H1 (cell line): ENCODE measurements around the gene IREB2. TPM values are rescaled to one million over a fixed set of nuclear protein-coding genes. Genes with fewer than 3 reads are reported as not detected.

Source experiments
- CTCF ChIA-PET: fragments of 300-600 bp; sonication (Branson Sonifier 250); formaldehyde crosslinking; loops from one replicate; lab custom pipeline; 2021; ENCODE audit not compliant: partially characterized antibody; lab: Charles Lee
- POLR2A ChIA-PET: fragments of 300-600 bp; sonication (Branson Sonifier 250); formaldehyde crosslinking; loops from one replicate; lab custom pipeline; 2021; ENCODE audit warnings: inconsistent platforms; ENCODE audit not compliant: partially characterized antibody; lab: Charles Lee
- DNase-seq, 2 experiments: peaks; one replicate each; pipeline versions ENCODE4 v3.0.0 to v3.0.0-alpha.2; 2010 to 2022; ENCODE audit warnings: low spot score in 2 of 2, low read depth in 1 of 2, mixed read lengths in 1 of 2
- FAIRE-seq: peaks from 2 replicates; lab custom pipeline; 2011; peaks lifted over from hg19 to GRCh38; lab: Jason Lieb, UNC
- H2AFZ ChIP-seq: 2 replicates; pipeline ENCODE4 v1.8.1; 2012; ENCODE audit warnings: low read length, inconsistent platforms
- H2AK5ac ChIP-seq: 2 replicates; pipeline ENCODE4 v1.6.1; 2013; ENCODE audit warnings: low read depth, low read length
- H2BK120ac ChIP-seq: replicated peaks from 2 replicates; pipeline ENCODE3; 2013; ENCODE audit warnings: low read depth, low read length, inconsistent platforms
- H2BK12ac ChIP-seq: 2 replicates; pipeline ENCODE4 v1.6.1; 2013; ENCODE audit warnings: low read depth, low read length
- H2BK15ac ChIP-seq: 2 replicates; pipeline ENCODE4 v1.6.1; 2013; ENCODE audit warnings: low read length
- H2BK20ac ChIP-seq: 2 replicates; pipeline ENCODE4 v1.6.1; 2013; ENCODE audit warnings: low read length
- H2BK5ac ChIP-seq: 2 replicates; pipeline ENCODE4 v1.6.1; 2013; ENCODE audit warnings: low read depth, low read length
- H3K14ac ChIP-seq: 2 replicates; pipeline ENCODE4 v1.6.1; 2013; ENCODE audit warnings: inconsistent platforms; ENCODE audit not compliant: insufficient read length
- H3K18ac ChIP-seq: 2 replicates; pipeline ENCODE4 v1.6.1; 2013; ENCODE audit warnings: low read length; ENCODE audit errors: extremely low read depth
- H3K23ac ChIP-seq: 2 replicates; pipeline ENCODE4 v1.6.1; 2013; ENCODE audit warnings: inconsistent platforms; ENCODE audit not compliant: insufficient read length
- H3K23me2 ChIP-seq: 2 replicates; pipeline ENCODE4 v1.6.1; 2013; ENCODE audit warnings: low read depth, low read length
- H3K27ac ChIP-seq: 2 replicates; pipeline ENCODE4 v1.6.1; 2011; ENCODE audit warnings: low read depth, low read length, inconsistent platforms
- H3K27me3 ChIP-seq, 4 experiments: replicated peaks in 1 of 4; 1 replicate in 1 of 4; 2 replicates in 3 of 4; pipeline versions ENCODE4 v1.6.1 to v1.8.1; 2011 to 2013; ENCODE audit warnings: low read length in 3 of 4, mild to moderate bottlenecking in 3 of 4, inconsistent platforms in 2 of 4, mixed read lengths in 2 of 4, moderate library complexity in 1 of 4; ENCODE audit not compliant: control insufficient read depth in 3 of 4, insufficient read depth in 3 of 4; ENCODE audit errors: extremely low read depth in 1 of 4
- H3K36me3 ChIP-seq, 4 experiments: 2 replicates each; pipeline versions ENCODE4 v1.6.1 to v1.8.1; 2011 to 2013; ENCODE audit warnings: mild to moderate bottlenecking in 4 of 4, low read length in 3 of 4, moderate library complexity in 2 of 4, control low read depth in 1 of 4, inconsistent platforms in 1 of 4; ENCODE audit not compliant: insufficient read depth in 4 of 4, control insufficient read depth in 2 of 4
- H3K4ac ChIP-seq: replicated peaks from 2 replicates; pipeline ENCODE3; 2013; ENCODE audit warnings: low read length, low read depth, mixed read lengths, inconsistent platforms; ENCODE audit not compliant: insufficient read length
- H3K4me1 ChIP-seq, 4 experiments: replicated peaks in 1 of 4; 1 replicate in 1 of 4; 2 replicates in 3 of 4; pipeline versions ENCODE4 v1.6.1 to v1.8.1; 2011 to 2013; ENCODE audit warnings: low read length in 3 of 4, inconsistent platforms in 2 of 4, mixed read lengths in 1 of 4; ENCODE audit not compliant: insufficient read depth in 4 of 4, control insufficient read depth in 3 of 4
- H3K4me2 ChIP-seq, 2 experiments: 2 replicates each; pipeline versions ENCODE4 v1.6.1 to v1.8.1; 2011 to 2013; ENCODE audit warnings: low read depth in 2 of 2, low read length in 2 of 2, control low read depth in 1 of 2, inconsistent platforms in 1 of 2, mild to moderate bottlenecking in 1 of 2; ENCODE audit not compliant: insufficient read depth in 1 of 2
- H3K4me3 ChIP-seq, 4 experiments: fragments of 200-600, 300-600 bp in 1 of 4; sonication (generic), shearing (Covaris generic), sonication (Bioruptor Twin) in 1 of 4; 2 replicates each; pipeline versions ENCODE4 v1.5.1 to v1.8.1; 2011 to 2016; ENCODE audit warnings: low read length in 4 of 4, low read depth in 3 of 4, control low read depth in 2 of 4, inconsistent platforms in 2 of 4, mild to moderate bottlenecking in 2 of 4, mixed read lengths in 1 of 4, moderate library complexity in 1 of 4; ENCODE audit not compliant: insufficient read depth in 2 of 4; ENCODE audit errors: extremely low read depth in 1 of 4
- H3K56ac ChIP-seq: replicated peaks from 2 replicates; pipeline ENCODE3; 2013; ENCODE audit warnings: low read depth, mild to moderate bottlenecking, mixed read lengths, low read length, inconsistent platforms; ENCODE audit not compliant: insufficient read length
- H3K79me1 ChIP-seq: 2 replicates; pipeline ENCODE4 v1.6.1; 2013; ENCODE audit warnings: low read depth, low read length, control low read depth
- H3K79me2 ChIP-seq, 2 experiments: 2 replicates each; pipeline versions ENCODE4 v1.6.1 to v1.8.1; 2012 to 2013; ENCODE audit warnings: low read length in 2 of 2, mild to moderate bottlenecking in 2 of 2, inconsistent platforms in 1 of 2; ENCODE audit not compliant: insufficient read depth in 2 of 2, control insufficient read depth in 1 of 2
- H3K9ac ChIP-seq, 4 experiments: replicated peaks in 1 of 4; 1 replicate in 1 of 4; 2 replicates in 3 of 4; pipeline versions ENCODE4 v1.6.1 to v1.8.1; 2011 to 2013; ENCODE audit warnings: low read depth in 3 of 4, low read length in 3 of 4, control low read depth in 2 of 4, mild to moderate bottlenecking in 2 of 4, moderate library complexity in 2 of 4, inconsistent platforms in 1 of 4; ENCODE audit errors: extremely low read depth in 1 of 4
- H3K9me3 ChIP-seq, 2 experiments: 2 replicates each; pipeline versions ENCODE4 v1.6.1 to v1.8.1; 2012 to 2013; ENCODE audit warnings: mild to moderate bottlenecking in 2 of 2, moderate library complexity in 2 of 2, control low read depth in 1 of 2, inconsistent platforms in 1 of 2, low read depth in 1 of 2, low read length in 1 of 2, mixed read lengths in 1 of 2; ENCODE audit not compliant: insufficient read depth in 2 of 2
- H4K20me1 ChIP-seq, 2 experiments: replicated peaks in 1 of 2; 2 replicates each; pipeline versions ENCODE3 to v1.8.1; 2011 to 2013; ENCODE audit warnings: inconsistent platforms in 2 of 2, low read length in 2 of 2, mild to moderate bottlenecking in 1 of 2; ENCODE audit not compliant: insufficient read depth in 2 of 2, control insufficient read depth in 1 of 2
- H4K5ac ChIP-seq: 2 replicates; pipeline ENCODE4 v1.6.1; 2013; ENCODE audit warnings: low read length, low read depth, mixed read lengths, inconsistent platforms; ENCODE audit not compliant: insufficient read length
- H4K8ac ChIP-seq: 2 replicates; pipeline ENCODE4 v1.8.0; 2013; ENCODE audit warnings: mild to moderate bottlenecking, moderate library complexity, low read length, inconsistent platforms; ENCODE audit not compliant: insufficient read depth; ENCODE audit errors: extremely low read depth
- H4K91ac ChIP-seq: replicated peaks from 2 replicates; pipeline ENCODE3; 2013; ENCODE audit warnings: low read length, mixed read lengths, inconsistent platforms; ENCODE audit not compliant: insufficient read length
- ATF3 ChIP-seq: IDR thresholded peaks from 2 replicates; pipeline ENCODE4 v1.6.1; 2011; ENCODE audit warnings: low read depth, mild to moderate bottlenecking, low read length; ENCODE audit not compliant: insufficient read depth
- KDM1A ChIP-seq: fragments of 200-600, 300-600 bp; sonication (generic); IDR thresholded peaks from 2 replicates; pipeline ENCODE4 v1.7.1; 2016; ENCODE audit warnings: mild to moderate bottlenecking, low read length, borderline replicate concordance
- MAX ChIP-seq: IDR thresholded peaks from 2 replicates; pipeline ENCODE4 v1.6.1; 2012; ENCODE audit warnings: inconsistent platforms
- POLR2AphosphoS5 ChIP-seq: IDR thresholded peaks from 2 replicates; pipeline ENCODE4 v1.6.1; 2011; ENCODE audit warnings: low read depth, low read length
- SIRT6 ChIP-seq: IDR thresholded peaks from one replicate; pipeline ENCODE4 v1.7.1; 2012; ENCODE audit warnings: low read length, inconsistent platforms
- SIX5 ChIP-seq: IDR thresholded peaks from 2 replicates; pipeline ENCODE4 v1.6.1; 2011; ENCODE audit warnings: mild to moderate bottlenecking, low read depth, low read length
- TBP ChIP-seq: IDR thresholded peaks from 2 replicates; pipeline ENCODE4 v1.6.1; 2011; ENCODE audit warnings: low read depth, low read length, improper control_type of control experiment
- YY1 ChIP-seq: IDR thresholded peaks from 2 replicates; pipeline ENCODE4 v1.6.1; 2011; ENCODE audit warnings: low read depth, mild to moderate bottlenecking, low read length
- WGBS, 2 experiments: shearing (Covaris generic) in 1 of 2; methylation state at CpG; one replicate each; pipeline versions ENCODE4 v1.1.6 to v1.1.7; 2013 to 2015; ENCODE audit warnings: low lambda C conversion rate in 2 of 2, mixed read lengths in 2 of 2, inconsistent platforms in 1 of 2, low coverage in 1 of 2, missing lambda C conversion rate in 1 of 2; ENCODE audit not compliant: insufficient replicate concordance in 2 of 2, insufficient coverage in 1 of 2, insufficient read length in 1 of 2; ENCODE audit errors: extremely low coverage in 1 of 2, missing lambda C conversion rate in 1 of 2; 5-methylcytosine and 5-hydroxymethylcytosine counted together
- polyA plus RNA-seq, 7 experiments: library from polyadenylated mRNA; depleted of rRNA in 3 of 7; stranded (reverse) in 5 of 7; unstranded in 2 of 7; fragments of >200 nt in 5 of 7; fragments of 200-250 nt in 2 of 7; gene quantifications; 1 replicate in 5 of 7; 2 replicates in 1 of 7; 4 replicates in 1 of 7; pipeline versions ENCODE4 v1.2.1 to v1.2.3, GENCODE V29; 2011 to 2013; ENCODE audit warnings: missing spikeins in 2 of 7, mixed read lengths in 2 of 7
- total RNA-seq: library from RNA; stranded (reverse); fragmentation: NEBNext Ultra II Directional; extraction: Animal tissue kit (Norgen Biotek cat#: 25700); gene quantifications from 2 replicates; pipeline ENCODE4 v1.2.1, GENCODE V29; 2021

IREB2 gene
- total and polyA plus RNA-seq, 2 of the 8 experiments (the other 6 are each of a cell fraction or from before 2014, with no cell fraction given): 21.0 to 103 TPM

- Histone ChIP-seq H3K23ac (no peak overlapping the region), H3K23me2 (no peaks in the 10 kb centered on the region), H3K4me1 (peaks cover 4 to 26% (median 8%) of the 10 kb centered on the region in 4 experiments), H3K9ac (no peak overlapping the region; a peak in 1 of 7 replicates), H3K36me3 (no peaks in the 10 kb centered on the region), H4K5ac (no peak overlapping the region), H3K27me3 (peaks cover 0 to 2% (median 0%) of the 10 kb centered on the region in 4 experiments; a peak in 2 of 7 replicates), H2BK5ac (no peak overlapping the region), H4K20me1 (no peaks in the 10 kb centered on the region), H3K14ac (no peak overlapping the region), H2BK120ac (no peak overlapping the region), H3K4ac (no peak overlapping the region), H3K4me3 (no peak overlapping the region), H3K27ac (no peak overlapping the region), H4K91ac (no peak overlapping the region), H3K79me1 (no peaks in the 10 kb centered on the region), H4K8ac (no peak overlapping the region), H3K18ac (no peak overlapping the region), H3K4me2 (no peak overlapping the region), H3K79me2 (no peaks in the 10 kb centered on the region), H2BK12ac (no peak overlapping the region), H2AFZ (no peak overlapping the region), H2AK5ac (no peak overlapping the region; the same call in 1 of the 2 replicates), H3K56ac (no peak overlapping the region), H2BK20ac (no peak overlapping the region), H3K9me3 (no peaks in the 10 kb centered on the region), H2BK15ac (no peak overlapping the region)
- DNase-seq (no peak), FAIRE-seq (no peak)
- 84% methylated on average over 11 of the region's 11 CpGs; no CpG with 5 or more reads in 1 of the 2 experiments for WGBS, 2 experiments
- ChIA-PET CTCF (interaction anchor here (0.8 to 9.9 kb wide), 13 partner anchors 13 to 263 kb away, joined by 3 to 240 read pairs (median 3); partner anchors contain the start of genes CRABP1 and IREB2), POLR2A (interaction anchor here (0.8 to 2.5 kb wide), 4 partner anchors 58 to 93 kb away, joined by 3 to 10 read pairs (median 3); partner anchors contain the start of gene CRABP1)
- no peak for TF ChIP-seq MAX
- no peak for TF ChIP-seq ATF3
- no peak for TF ChIP-seq KDM1A
- no peak for TF ChIP-seq YY1
- TF ChIP-seq SIX5: no peak
- no peak for TF ChIP-seq SIRT6
- no peak for TF ChIP-seq POLR2AphosphoS5
- TF ChIP-seq TBP: no peak
These were observed 39.8 kb upstream of the IREB2 start for GRCh38 chr15:78398076-78398825.
